Measurements from ENCODE around the gene GABRB1. TPM values are rescaled to one million over a fixed set of nuclear protein-coding genes. Genes with fewer than 3 reads are reported as not detected.

Gene GABRB1
- total and polyA plus RNA-seq, 2 donors (not counting 3 experiments of a cell fraction or from before 2014, with no cell fraction given) = not detected

- no peaks in the 10 kb centered on the region for H3K4me1 ChIP-seq (ENCODE audit: control insufficient read depth, extremely low read depth, insufficient read depth, low read length)
- ChIA-PET CTCF (interaction anchor here (1.0 kb wide), 1 partner anchor 20 kb away, joined by 4 read pairs; no protein-coding TSS in a partner anchor), POLR2A (no interaction called here)
- H4K20me1 ChIP-seq (replicated peaks; ENCODE audit: control insufficient read depth, extremely low read depth, insufficient read depth, low read length) = no peaks in the 10 kb centered on the region
- no peaks in the 10 kb centered on the region for H3K36me3 ChIP-seq (ENCODE audit: control insufficient read depth in 2 of 2, extremely low read depth in 1 of 2, insufficient read depth in 2 of 2, low read length in 2 of 2)
- H3K9me3 ChIP-seq (replicated peaks; ENCODE audit: control insufficient read depth, insufficient read depth, low read length) = no peaks in the 10 kb centered on the region
- no peak overlapping the region for H3K4me2 ChIP-seq (ENCODE audit: insufficient read depth, low read length)
- no peaks in the 10 kb centered on the region for H3K9me1 ChIP-seq (replicated peaks; ENCODE audit: control insufficient read depth, extremely low read depth, insufficient read depth, low read length)
- no peak overlapping the region for H3K27ac ChIP-seq (ENCODE audit: insufficient read depth, low read depth, low read length)
- FAIRE-seq = no peak
- no peak overlapping the region for H3K9ac ChIP-seq (replicated peaks; ENCODE audit: extremely low read depth, insufficient read depth, low read length)
- no peak for TF ChIP-seq FOS (IDR thresholded peaks at IDR 0.05; ENCODE audit: borderline replicate concordance, insufficient read depth, low read length)
- TF ChIP-seq JUN (IDR thresholded peaks at IDR 0.05; ENCODE audit: borderline replicate concordance, insufficient read depth, insufficient read length, low read depth) = no peak
- no peak for TF ChIP-seq EZH2 (IDR thresholded peaks at IDR 0.05; ENCODE audit: borderline replicate concordance, low read depth, low read length, severe bottlenecking)
- no peak for TF ChIP-seq MYC (IDR thresholded peaks at IDR 0.05; ENCODE audit: low read depth, low read length)
- no peak for TF ChIP-seq POLR2A (IDR thresholded peaks at IDR 0.05; ENCODE audit: low read depth, low read length)
- TF ChIP-seq GATA2 (IDR thresholded peaks at IDR 0.05; ENCODE audit: insufficient read depth, insufficient read length, low read depth, low read length) = no peak
- no peak for TF ChIP-seq POLR2AphosphoS5 (IDR thresholded peaks at IDR 0.05; ENCODE audit: insufficient read depth, low read depth, low read length)
- TF ChIP-seq MAX (IDR thresholded peaks at IDR 0.05; ENCODE audit: insufficient read depth, insufficient read length) = no peak
- TF ChIP-seq CTCF (IDR thresholded peaks at IDR 0.05; ENCODE audit: extremely low read depth in 1 of 2, insufficient read depth in 1 of 2, low read depth in 1 of 2, low read length in 2 of 2) = no peak
- no peak for DNase-seq (ENCODE audit: low read depth, low spot score)
- no peaks in the 10 kb centered on the region for H3K79me2 ChIP-seq (ENCODE audit: control insufficient read depth, insufficient read depth, low read length)
- H2AFZ ChIP-seq (ENCODE audit: low read depth, low read length) = no peak overlapping the region
- intact Hi-C loops (cut with micrococcal nuclease) = no loop called here
- H3K27me3 ChIP-seq (ENCODE audit: control insufficient read depth in 2 of 2, insufficient read depth in 2 of 2, low read length in 2 of 2) = no peaks in the 10 kb centered on the region
- BruUV-seq (replicated peaks) = no TSS peak
- no peak overlapping the region for H3K4me3 ChIP-seq (replicated peaks in 1 of 3; ENCODE audit: insufficient read depth in 1 of 3, low read depth in 1 of 3, low read length in 3 of 3)
- dilution Hi-C loops (cut with MboI; ENCODE audit: extremely low pct_ligation_motif_present, low sequenced_read_pairs) = no loop called here
Observed at GRCh38 chr4:47143261-47143660, 111.9 kb downstream of the GABRB1 start.

Data from endothelial cell of umbilical vein (primary cell).